Loucy (cell line): ENCODE results near the gene MAT1A.
"Not testable (repeated sequence)": the region's sequence is repeated elsewhere in the genome, so short reads cannot be mapped to it uniquely, and the experiment has no call there.

Experiments used
- H2AFZ ChIP-seq: fragments of 200-600 bp; sonication (generic); 2 replicates; pipeline ENCODE4 v1.6.0; 2016; ENCODE audit warnings: antibody characterized with exemption, mild to moderate bottlenecking, low read length, moderate library complexity
- H3F3A ChIP-seq: fragments of 200-600 bp; 2 replicates; pipeline ENCODE4 v1.6.0; 2016; ENCODE audit warnings: antibody characterized with exemption, low read depth, mild to moderate bottlenecking
- H3K27me3 ChIP-seq: fragments of 200-600 bp; sonication (generic); 2 replicates; pipeline ENCODE4 v1.6.1; 2014; ENCODE audit warnings: low read length, mild to moderate bottlenecking; ENCODE audit not compliant: insufficient read depth, poor library complexity, severe bottlenecking
- H3K36me3 ChIP-seq: fragments of 200-600 bp; sonication (generic); 2 replicates; pipeline ENCODE4 v1.6.1; 2016; ENCODE audit warnings: low read length; ENCODE audit not compliant: insufficient read depth
- H3K4me1 ChIP-seq: fragments of 200-600 bp; sonication (generic); 2 replicates; pipeline ENCODE4 v1.5.1; 2014; ENCODE audit warnings: low read length, mild to moderate bottlenecking; ENCODE audit not compliant: insufficient read depth, poor library complexity, severe bottlenecking
- H3K4me2 ChIP-seq: fragments of 200-600 bp; sonication (generic); 2 replicates; pipeline ENCODE4 v1.6.0; 2014; ENCODE audit warnings: antibody characterized with exemption, low read length, low read depth, mild to moderate bottlenecking; ENCODE audit not compliant: poor library complexity, severe bottlenecking
- H3K4me3 ChIP-seq: fragments of 200-600 bp; sonication (generic); 2 replicates; pipeline ENCODE4 v1.5.1; 2014; ENCODE audit warnings: low read length, mild to moderate bottlenecking, mixed read lengths; ENCODE audit not compliant: poor library complexity, severe bottlenecking
- H3K79me2 ChIP-seq: fragments of 200-600 bp; sonication (generic); 2 replicates; pipeline ENCODE4 v1.6.1; 2014; ENCODE audit warnings: low read length; ENCODE audit not compliant: insufficient read depth
- H3K9ac ChIP-seq: fragments of 200-600 bp; sonication (generic); 2 replicates; pipeline ENCODE4 v1.6.0; 2014; ENCODE audit warnings: mild to moderate bottlenecking, low read depth, low read length, moderate library complexity; ENCODE audit not compliant: poor library complexity, severe bottlenecking
- H3K9me2 ChIP-seq: fragments of 200-600 bp; sonication (generic); replicated peaks from 2 replicates; pipeline ENCODE4 v1.6.1; 2016; ENCODE audit warnings: low read depth, low read length, mixed read lengths
- H3K9me3 ChIP-seq: fragments of 200-600 bp; sonication (generic); 2 replicates; pipeline ENCODE4 v1.6.1; 2014; ENCODE audit warnings: mild to moderate bottlenecking, antibody characterized with exemption, low read length, low read depth; ENCODE audit not compliant: insufficient read depth
- H4K20me1 ChIP-seq: fragments of 200-600 bp; sonication (generic); 2 replicates; pipeline ENCODE4 v1.6.0; 2014; ENCODE audit warnings: antibody characterized with exemption, low read length, mild to moderate bottlenecking; ENCODE audit not compliant: insufficient read depth, poor library complexity, severe bottlenecking
- CTCF ChIP-seq: fragments of 200-600 bp; sonication (generic); conservative IDR thresholded peaks from 2 replicates; pipeline ENCODE4 v1.5.1; 2014; ENCODE audit warnings: mild to moderate bottlenecking, antibody characterized with exemption, low read length
- EZH2phosphoT487 ChIP-seq: fragments of 200-600 bp; IDR thresholded peaks from 2 replicates; pipeline ENCODE4 v1.6.1; 2018; ENCODE audit warnings: antibody characterized with exemption, mild to moderate bottlenecking, moderate library complexity, borderline replicate concordance

Gene MAT1A

GRCh38 chr10:80253266-80253962, 36.0 kb downstream of the MAT1A start:
- Histone ChIP-seq H3F3A (no peaks in the 10 kb centered on the region), H3K27me3 (no peaks in the 10 kb centered on the region), H2AFZ (no peak overlapping the region), H3K9me2 (no peaks in the 10 kb centered on the region), H3K4me3 (no peak overlapping the region), H3K9ac (no peak overlapping the region), H3K4me2 (no peak overlapping the region), H3K36me3 (no peaks in the 10 kb centered on the region), H3K4me1 (peaks cover 3% of the 10 kb centered on the region), H3K9me3 (no peaks in the 10 kb centered on the region), H3K79me2 (no peaks in the 10 kb centered on the region), H4K20me1 (no peaks in the 10 kb centered on the region)
- no peak for TF ChIP-seq CTCF
- no peak for TF ChIP-seq EZH2phosphoT487

- Histone ChIP-seq H3K9me2 (no peaks in the 10 kb centered on the region), H4K20me1 (no peaks in the 10 kb centered on the region), H3K4me1 (peaks cover 3% of the 10 kb centered on the region), H3K27me3 (no peaks in the 10 kb centered on the region), H3K36me3 (no peaks in the 10 kb centered on the region), H3K4me2 (no peak overlapping the region), H3K9ac (no peak overlapping the region), H3K9me3 (no peaks in the 10 kb centered on the region), H3K79me2 (no peaks in the 10 kb centered on the region), H3F3A (no peaks in the 10 kb centered on the region), H2AFZ (no peak overlapping the region), H3K4me3 (no peak overlapping the region)
- TF ChIP-seq EZH2phosphoT487 (no peak), CTCF (no peak)
Measured at GRCh38 chr10:80252296-80252887, 37.1 kb downstream of the MAT1A start.

GRCh38 chr10:80251703-80252280, 37.7 kb downstream of the MAT1A start:
- H4K20me1 ChIP-seq, H3K4me1 ChIP-seq, H3K9me3 ChIP-seq, H3K79me2 ChIP-seq, H3K36me3 ChIP-seq, H2AFZ ChIP-seq, H3K27me3 ChIP-seq, H3K4me3 ChIP-seq, H3F3A ChIP-seq, H3K4me2 ChIP-seq, H3K9me2 ChIP-seq, H3K9ac ChIP-seq: not testable (repeated sequence)

GRCh38 chr10:80250399-80250798, 39.1 kb downstream of the MAT1A start:
- H3K9ac ChIP-seq, H3K9me2 ChIP-seq, H4K20me1 ChIP-seq, H3K36me3 ChIP-seq, H2AFZ ChIP-seq, H3F3A ChIP-seq, H3K4me2 ChIP-seq, H3K27me3 ChIP-seq, H3K9me3 ChIP-seq, H3K4me1 ChIP-seq, H3K4me3 ChIP-seq, H3K79me2 ChIP-seq: not testable (repeated sequence)

GRCh38 chr10:80249906-80250305, 39.6 kb downstream of the MAT1A start:
- H3K27me3 ChIP-seq, H3K4me2 ChIP-seq, H3K9me2 ChIP-seq, H3K9me3 ChIP-seq, H3K36me3 ChIP-seq, H3K4me1 ChIP-seq, H3K4me3 ChIP-seq, H3K79me2 ChIP-seq, H3F3A ChIP-seq, H4K20me1 ChIP-seq, H3K9ac ChIP-seq, H2AFZ ChIP-seq: not testable (repeated sequence)

- not testable (repeated sequence) for H3K27me3 ChIP-seq, H3K36me3 ChIP-seq, H3K4me1 ChIP-seq, H3K9me2 ChIP-seq, H3F3A ChIP-seq, H3K9me3 ChIP-seq, H3K9ac ChIP-seq, H2AFZ ChIP-seq, H4K20me1 ChIP-seq, H3K79me2 ChIP-seq, H3K4me3 ChIP-seq, H3K4me2 ChIP-seq
Measured at GRCh38 chr10:80247611-80248010, 41.8 kb downstream of the MAT1A start.
